Stimulated activated CD4-positive, alpha-beta T cell treated with anti-CD3 and anti-CD28 coated beads, Interleukin-15, amount 100 ng/mL, for 24 hours (primary cell): ENCODE data around the gene SDC1.

Source experiments
- DNase-seq: peaks from one replicate; pipeline ENCODE4 v3.0.0-alpha.2; 2020

SDC1 gene

DNA sequence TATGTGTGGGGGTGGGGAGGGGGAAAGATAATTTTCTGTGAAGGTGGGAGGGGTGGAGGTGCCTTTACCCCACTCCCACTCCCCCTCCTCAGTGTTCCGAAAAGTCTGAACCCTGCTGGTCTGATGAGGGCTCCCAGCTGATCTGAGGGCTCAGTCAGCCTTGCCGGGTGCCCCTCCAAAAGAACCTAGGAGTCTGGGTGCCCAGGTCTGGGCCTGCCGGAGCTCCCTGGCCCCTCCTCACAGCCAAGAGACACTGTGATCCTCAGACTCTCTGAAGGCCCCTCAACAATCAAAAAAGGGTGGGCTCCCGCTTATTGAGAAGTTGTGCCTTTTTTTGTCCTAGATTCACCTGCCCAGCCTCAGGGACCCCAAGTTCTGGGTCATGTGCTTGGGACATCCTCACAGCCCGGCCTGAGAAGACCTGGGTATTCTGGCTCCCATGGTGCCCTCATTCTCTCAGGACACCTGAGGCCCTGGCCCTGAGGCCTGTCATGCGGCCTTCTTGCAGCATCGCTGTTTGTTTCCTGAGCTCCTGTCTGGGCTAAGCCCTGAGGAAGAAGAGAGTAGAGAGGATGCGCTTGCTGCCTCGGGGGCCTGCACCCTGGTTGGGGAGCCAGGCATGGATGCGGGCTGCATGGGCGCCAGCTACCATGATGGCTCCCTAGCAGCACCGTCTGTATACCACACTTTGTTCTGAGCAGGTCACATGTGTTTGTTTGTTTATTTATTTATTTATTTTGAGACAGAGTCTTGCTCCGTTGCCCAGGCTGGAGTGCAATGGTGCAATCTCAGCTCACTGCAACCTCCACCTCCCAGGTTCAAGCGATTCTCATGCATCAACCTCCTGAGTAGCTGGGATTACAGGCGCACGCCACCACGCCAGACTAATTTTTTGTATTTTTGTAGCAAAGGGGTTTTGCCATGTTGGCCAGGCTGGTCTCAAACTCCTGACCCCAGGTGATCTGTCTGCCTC is 44.0 kb downstream of the SDC1 start:
- DNase-seq = no peak

DNA sequence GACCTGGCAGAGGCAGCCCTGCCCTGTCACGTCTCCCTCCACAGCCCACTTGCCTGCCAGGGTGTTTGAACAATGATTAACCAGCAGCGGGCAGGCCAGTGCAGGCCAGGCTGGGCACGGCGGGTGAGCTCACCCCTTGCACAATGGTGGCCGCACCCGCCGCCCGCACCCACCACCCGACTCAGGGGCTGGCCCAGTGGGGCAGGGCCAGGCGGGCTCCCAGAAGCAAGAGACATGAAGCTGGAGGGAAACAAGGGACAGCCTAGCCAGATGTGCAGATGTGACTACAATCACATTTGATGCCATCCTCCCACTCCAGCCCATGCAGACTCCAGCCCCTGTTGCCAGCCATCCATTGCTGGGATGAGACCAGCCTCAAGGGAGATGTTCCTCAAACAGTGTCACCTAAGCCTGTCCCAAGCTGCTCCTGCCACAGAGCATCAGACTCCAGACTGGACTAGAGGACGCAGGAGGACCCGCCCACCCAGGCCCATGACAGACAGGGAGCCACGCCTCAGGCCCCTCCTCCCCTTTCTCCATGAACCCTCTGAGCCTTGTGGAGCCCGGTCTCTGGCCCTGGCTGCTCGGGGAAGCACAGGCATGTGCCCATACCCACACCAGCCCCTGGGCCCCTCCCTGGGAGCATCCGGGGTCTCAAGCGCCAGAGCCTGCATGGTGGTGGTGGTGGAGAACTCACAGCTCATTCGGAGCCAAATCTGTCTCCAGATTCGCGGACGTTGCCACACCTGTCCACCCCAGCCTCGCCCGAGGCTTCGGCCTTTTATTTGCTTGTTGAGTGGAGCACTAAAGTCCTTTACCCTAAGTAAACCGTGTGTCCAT is 45.0 kb downstream of the SDC1 start:
- no peak for DNase-seq

DNA sequence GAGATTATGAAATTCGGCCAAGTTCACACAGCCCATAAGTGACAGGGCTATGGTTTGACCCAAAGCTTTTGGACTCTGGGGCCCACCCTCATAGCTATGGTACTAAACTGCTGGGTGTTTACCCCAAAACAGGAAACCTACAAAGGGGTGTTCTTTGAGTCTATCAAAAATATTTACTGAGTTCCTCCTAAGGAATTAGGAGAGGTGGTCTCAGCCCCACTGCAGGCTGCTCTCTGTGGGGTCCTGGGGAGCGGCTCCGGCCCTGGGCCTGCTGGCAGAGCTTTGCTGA is 45.5 kb downstream of the SDC1 start:
- DNase-seq = no peak

DNA sequence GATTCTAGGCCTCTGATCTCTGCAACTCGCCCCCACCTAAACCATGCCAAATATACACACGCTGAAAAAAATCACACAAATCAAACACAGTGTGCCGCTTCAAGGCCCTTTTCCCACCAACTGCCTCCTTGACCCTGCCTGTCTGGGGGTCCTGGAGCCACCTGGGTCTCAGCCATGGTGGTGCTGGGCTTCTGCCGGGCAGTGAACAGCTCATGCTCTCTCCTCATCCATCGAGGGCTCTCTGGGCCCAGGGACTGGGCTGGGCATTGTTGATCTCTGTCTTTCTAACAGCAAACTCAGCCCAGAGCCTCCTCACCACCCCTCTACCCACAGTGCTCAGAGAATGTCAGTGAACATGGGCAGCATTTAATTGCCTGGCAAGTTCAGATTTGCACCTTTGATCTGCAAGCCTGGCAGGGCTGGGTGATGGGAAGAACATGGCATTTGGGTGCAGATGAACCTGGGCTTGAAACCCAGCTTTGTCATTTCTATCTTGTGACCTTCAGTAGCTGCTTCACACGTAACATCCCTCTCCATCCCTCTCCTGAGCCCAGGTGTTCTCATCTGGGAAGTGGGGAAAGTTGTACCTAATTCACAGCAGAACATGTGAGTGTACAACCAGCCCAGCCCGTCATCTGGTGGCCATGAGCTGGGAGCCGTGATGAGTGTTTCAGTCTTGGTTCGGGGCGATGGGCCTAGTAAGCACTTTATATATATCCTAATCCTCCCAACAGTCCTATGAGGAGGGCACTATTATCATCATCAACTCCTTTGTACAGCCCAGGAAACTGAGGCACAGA is 46.1 kb downstream of the SDC1 start:
- DNase-seq = no peak

DNA sequence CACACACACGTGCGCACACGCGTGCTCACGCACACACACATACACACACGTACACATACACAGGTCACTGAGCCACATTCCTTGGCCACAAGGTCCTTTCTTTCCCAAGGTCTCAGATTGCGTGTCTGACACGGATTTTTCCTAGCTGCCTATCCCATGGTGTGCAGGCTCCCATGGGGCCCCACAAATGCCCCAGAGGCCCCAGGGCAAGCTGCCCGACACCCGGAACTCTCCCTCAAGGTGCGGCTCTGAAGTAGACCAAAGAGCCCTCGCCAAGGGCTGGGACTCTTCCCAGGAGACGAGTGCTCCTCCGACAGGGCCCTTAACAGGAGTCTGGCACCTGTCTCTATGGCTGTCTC is 46.7 kb downstream of the SDC1 start:
- no peak for DNase-seq

DNA sequence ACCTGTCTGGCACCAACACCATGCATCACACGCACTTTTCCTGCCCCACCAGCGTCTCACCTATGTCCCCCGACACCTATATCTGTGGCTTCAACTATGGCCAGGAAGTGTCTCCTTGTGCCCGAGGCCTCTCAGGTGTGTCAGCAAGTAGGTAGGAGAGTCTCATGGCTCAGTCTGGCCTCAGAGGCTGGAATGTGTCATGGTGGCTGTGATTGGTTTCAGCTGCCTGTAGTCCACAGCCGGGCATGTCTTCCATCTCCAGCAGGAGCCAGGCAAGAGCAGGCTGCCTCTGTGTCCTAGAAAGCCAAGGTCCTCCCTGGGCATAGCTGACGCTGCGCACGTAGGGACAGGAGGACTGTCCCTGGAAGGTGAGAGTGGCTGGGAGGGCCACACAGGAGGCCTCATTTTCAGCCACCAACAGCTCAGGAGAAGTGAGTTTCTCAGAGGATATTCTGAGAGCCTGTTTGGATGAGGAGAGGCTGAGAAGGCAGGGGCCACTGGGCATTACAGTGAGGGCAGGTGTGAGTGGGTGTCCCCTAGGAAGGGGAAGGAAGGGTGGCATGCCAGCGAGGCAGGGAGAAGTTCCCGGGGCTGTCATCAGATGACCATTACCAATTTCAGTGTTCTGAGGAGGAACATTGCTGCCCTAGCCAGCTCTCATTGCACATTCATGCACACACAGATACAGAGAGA is 47.2 kb downstream of the SDC1 start:
- no peak for DNase-seq

DNA sequence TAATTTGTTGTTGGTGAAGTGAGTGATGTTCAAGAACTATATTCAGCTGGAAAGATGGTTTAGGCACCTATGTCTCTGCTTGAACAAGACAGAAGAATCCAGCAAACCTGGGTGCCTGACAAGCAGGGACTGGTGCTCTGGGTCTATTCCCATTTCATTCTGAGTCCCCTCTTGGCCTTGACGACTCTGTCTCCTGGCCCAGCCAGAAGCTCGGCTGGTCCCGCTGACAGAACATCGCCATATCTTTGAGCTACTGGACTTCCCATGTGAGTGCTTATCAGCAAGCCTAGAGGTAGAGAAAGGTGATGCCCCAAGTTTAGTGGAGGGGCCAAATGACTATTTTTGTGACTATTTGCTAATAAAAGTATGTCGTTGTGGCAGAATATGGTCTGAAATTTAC is 48.2 kb downstream of the SDC1 start:
- no peak for DNase-seq

DNA sequence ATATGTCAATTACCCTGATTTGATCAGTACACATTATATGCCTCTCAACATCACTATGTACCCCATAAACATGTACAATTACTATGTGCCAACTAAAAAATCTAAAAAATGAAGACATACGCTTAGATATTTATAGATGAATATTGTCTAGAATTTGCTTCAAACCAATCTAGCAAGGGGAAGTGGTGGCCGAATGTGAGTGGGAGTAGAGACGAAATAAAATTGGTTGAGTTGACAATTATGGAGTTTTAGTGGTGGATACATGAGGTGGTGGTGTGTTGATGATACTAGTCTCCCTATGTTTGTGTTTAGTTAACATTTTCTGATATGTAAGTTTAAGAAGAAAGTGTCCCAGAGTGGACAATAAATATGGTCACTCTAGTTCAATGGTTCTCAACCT is 49.0 kb downstream of the SDC1 start:
- no peak for DNase-seq

DNA sequence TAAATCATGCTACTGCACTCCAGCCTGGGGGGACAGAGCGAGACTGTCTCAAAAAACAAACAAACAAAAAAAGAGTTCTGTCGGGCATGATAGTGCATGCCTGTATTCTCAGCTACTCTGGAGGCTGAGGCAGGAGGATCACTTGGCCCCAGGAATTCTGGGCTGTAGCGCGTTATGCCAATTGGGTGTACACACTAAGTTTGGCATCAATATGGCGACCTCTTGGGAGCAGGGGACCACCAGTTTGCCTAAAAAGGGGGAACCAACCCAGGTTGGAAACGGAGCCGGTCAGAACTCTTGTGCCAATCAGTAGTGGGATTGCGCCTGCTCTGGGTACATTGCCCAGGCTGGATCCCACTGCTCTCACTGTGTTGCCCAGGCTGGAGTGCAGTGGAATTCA is 49.7 kb downstream of the SDC1 start:
- DNase-seq = no peak

DNA sequence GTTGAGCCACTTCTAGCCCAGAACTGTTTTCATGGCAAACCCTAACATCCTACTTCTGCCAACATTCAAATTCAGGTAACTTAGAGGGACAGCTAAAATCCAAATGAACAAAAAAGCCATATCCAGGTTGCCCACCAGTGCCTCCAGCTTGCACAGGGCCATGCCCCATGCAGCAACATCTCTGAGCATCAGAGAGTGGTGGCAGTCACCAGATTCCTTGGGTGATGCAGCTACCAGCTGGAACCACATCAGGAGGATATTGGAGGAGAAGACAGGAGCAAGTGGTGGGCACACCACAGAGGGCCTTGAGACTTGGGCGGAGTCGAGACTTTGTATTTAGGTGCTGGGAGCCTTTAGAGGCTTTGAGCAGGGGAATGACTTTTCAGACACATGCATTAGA is 50.5 kb downstream of the SDC1 start:
- DNase-seq = no peak

DNA sequence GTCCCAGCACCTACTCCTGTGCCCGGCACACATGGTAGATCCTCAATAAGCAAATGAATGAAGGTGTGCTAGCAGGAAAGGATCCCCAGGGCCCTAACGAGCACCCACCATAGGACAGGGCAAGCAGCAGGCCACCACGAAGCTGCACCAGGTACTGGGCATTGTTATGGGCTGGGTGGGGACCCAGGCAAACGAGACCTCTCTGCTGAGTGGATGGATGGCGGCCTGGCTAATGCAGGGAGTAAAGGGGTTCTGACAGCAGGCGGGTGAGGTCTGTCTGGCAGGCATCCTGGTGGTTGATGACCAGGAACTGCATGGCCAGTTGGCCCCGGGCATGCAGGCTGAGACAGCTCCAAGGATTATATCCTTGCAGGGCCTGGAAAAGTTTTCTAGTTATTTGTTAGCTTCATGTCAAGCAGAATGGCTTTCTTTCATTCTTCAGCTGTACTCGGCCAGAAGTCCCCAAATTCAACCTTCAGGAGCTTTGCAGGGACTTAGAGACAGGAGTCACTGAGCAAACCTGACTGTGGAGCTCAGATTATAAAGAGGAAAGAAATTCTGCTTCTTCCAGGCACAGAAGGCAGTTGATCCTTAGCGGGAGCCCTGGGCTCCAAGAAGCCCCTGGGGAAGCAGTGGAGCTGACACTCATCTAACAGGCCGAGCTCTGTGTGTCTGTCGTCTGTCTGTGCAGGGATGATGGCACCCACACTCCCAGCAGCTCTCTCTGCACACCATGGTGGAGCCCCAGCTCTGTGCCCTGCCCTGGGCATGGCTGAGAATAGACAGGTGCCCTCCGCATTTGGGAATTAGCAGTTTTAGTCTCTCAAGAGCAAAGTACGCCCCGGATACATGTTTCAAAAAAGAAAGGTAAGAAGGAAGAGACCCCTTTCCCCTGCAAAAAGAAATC is 51.2 kb downstream of the SDC1 start:
- no peak for DNase-seq

DNA sequence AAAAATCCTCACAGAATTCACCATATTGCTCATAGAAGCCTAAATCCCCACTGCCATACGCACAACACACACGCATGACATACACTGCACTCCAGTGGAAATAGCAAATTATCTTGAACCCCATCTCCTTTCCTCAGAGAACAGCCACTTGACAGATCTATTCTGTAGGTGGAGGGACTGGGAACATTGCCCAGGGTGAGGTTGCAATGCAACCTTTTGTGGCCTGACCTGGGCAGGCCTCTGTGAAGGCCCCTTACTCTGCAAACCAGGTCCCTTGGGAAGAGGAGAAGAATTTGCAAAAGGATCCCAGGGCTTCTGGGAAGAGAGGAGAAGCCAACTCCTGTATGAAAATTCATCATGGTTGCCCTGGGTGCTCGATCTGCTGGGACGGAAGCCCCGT is 51.9 kb downstream of the SDC1 start:
- no peak for DNase-seq

DNA sequence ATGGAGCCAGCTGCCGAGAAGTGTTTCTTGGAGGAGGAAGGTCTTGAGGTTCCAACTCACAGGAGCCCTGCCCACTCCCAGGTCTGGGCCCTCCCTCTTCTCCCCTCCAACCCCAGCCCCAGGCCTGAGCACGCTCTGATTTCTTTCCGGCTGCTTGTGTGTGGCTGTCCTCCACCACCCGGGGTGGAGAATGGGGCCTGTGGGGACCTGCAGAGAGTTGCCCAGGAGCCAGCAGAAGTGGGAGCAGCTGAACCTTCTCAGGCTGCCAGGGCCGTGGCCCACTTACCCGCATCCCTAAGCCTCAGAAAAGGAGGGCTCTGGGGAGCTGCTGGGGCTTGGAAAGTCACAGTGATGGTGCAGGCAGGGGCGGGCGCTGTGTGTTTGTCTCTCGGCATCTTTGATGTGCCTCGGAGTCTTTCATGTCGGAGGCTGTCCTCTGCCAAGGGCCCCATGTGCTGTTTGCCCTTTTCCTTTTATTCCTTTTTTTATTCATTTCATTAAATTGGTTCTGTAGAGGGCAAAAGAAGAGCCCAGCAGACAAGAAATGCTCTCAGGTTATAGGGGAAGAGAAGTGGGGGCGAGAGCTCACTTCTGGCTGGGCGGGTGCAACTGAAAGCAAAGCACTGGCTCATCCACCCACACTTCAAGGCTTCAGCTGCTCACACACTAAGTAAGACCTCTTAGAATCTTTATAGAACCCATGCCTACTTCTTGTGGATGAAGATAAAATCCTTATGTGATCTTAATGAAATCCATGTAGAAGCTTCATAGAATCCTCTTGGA is 52.5 kb downstream of the SDC1 start:
- no peak for DNase-seq

DNA sequence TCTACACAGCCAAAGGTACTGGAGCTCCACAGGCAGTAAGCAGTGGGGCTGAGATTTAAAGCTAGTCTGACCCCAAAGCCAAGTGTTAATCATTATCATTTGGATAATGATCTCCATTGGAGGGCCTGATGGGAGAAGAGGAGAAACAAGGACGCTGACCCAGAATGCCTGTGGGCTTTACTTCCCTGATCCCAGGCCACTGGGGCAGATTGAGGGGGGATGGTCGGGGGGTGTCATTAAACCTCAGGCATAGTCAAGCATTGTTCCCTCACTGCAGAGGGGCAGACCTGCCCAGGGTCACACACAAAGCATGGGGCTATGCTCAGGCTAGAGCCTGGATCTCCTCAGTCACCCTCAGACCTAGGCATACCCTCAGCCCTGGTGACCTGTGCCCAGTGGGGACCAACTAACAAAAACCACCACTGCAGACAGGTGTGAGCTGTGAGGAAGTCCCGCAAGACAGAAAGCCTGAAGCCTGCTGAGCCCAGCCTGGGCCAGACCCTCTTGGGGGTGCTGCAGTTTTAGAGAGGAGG is 53.4 kb downstream of the SDC1 start:
- DNase-seq = no peak

DNA sequence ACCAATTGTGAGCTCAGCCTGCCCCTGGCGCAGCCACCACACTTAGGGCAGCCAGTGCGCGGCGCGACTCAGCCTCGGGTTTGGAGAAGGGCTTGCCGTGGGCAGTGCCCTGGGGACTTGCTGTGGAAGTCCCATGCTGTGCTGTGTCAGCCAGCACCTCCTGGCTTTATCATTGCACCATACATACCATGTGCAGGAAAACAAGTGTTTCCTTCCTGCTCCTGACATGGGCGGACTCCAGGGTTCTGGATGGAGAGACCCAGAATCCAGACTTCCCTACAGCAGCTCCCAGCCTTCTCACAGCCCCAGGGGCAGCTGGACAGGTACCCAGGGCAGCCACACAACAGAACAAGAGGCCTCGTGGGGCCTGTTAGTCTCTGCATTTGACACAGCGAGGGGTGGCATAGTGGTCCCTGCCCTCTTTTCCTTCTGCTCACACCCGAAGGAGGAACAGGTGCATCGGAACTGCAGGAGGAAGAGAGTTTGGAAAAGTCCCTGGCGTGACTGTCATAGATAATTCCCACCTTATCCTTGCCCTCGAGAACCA is 54.2 kb downstream of the SDC1 start:
- no peak for DNase-seq

DNA sequence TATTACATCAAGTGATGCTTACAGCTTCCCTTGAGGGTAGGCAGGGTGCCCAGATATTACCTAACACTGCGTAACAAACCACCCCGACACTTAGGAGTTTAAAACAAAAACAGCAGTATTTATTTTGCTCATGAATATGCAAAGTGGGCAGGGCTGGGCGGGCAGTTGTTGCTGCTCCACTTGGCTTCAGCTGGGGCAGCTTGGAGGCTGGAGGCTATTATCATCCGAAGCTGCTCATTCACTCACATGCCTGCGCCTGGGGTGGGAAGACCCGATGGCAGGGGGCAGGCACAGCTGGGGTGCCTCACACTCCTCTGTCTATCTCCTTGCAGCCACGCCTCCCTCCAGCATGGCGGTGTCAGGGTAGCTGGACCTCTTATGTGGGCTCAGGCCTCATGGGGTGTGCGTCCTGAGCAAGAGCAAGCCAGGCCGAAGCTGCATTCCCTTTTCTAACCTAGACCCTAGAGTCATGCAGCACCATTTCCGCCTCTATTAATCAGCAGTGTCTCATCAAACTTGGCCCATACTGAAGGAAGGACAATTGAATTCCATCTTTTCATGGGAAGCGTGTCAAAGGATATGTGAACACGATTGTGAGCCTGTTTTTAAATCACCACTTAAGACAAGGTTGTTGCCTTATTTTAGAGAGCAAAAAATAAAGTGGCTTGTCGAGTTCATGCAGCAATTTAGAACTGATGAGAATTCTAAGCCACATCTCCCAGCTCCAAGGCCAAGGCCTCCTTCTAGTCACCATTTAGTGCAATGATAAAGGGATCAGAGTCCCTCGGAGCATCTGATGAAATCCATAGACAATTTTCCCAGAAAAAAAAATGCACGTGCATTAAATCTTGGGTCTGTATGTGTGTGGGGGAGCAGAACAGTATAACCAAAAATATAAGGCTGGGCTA is 54.9 kb downstream of the SDC1 start:
- DNase-seq = no peak

DNA sequence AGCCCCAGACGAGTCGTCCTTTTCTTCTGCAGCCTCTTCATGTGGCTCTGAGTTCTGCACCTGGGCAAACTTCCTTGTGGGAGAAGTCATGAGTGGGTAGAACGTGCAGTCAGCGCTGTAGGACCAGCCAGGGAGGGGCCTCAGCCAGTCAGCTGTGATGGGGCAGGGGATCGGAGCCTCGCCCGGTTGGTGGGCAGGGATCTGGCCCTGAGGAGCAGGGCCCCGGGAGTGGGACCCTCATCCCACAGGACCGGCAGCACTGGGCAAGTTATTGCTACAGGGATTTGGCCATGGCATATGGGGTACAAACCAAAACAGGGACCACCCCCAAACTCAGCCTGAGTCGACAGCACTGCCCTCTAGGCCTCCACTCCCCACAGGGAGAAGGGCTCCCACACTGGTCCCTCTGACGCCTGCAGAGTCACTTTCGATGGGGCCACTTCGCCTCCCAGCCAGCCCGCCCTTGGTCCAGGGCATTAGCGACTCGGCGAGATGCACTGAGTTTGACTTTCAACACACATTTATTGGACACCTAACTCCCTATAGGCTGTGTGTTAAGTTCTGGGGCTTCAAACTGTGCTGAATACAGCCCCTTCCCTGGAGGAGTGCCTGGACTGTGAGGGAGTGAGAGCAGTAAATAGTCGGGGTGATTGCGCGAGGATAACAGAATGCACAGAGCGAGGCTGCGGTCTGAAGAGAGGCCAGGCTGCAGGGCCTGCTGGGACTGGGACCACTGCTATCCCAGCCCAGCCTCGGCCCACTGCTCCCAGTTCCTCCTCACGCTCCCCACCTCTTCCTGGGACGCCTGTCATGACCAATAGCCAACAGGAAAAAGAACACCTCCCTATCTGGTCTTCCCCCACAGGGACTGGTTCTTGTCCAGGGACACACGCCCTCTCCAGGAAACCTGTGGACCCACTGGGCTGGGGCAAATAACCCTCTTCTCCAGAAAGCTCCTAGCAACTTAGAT is 55.9 kb downstream of the SDC1 start:
- no peak for DNase-seq
